ENCODE measurements around the gene PGAP2.
"Not testable (repeated sequence)": the region's sequence is repeated elsewhere in the genome, so short reads cannot be mapped to it uniquely, and the experiment has no call there.

PGAP2 gene

GRCh38 chr11:3807909-3808860 lies at the start of gene PGAP2:
PGAP2 (plus strand) TSS chr11:3808560; CDS start chr11:3811260, 2,700 bp downstream.
- peak; percentile 53 for DNase-seq

GRCh38 chr11:3764266-3764665 lies 44.1 kb upstream of the PGAP2 start:
- DNase-seq, result no peak

GRCh38 chr11:3766836-3767235 lies 41.5 kb upstream of the PGAP2 start:
- not testable (repeated sequence) for DNase-seq

GRCh38 chr11:3767536-3767935 lies 40.8 kb upstream of the PGAP2 start:
- DNase-seq, result no peak

- DNase-seq, result no peak
These were observed 35.2 kb upstream of the PGAP2 start for GRCh38 chr11:3773180-3773579.

DNA sequence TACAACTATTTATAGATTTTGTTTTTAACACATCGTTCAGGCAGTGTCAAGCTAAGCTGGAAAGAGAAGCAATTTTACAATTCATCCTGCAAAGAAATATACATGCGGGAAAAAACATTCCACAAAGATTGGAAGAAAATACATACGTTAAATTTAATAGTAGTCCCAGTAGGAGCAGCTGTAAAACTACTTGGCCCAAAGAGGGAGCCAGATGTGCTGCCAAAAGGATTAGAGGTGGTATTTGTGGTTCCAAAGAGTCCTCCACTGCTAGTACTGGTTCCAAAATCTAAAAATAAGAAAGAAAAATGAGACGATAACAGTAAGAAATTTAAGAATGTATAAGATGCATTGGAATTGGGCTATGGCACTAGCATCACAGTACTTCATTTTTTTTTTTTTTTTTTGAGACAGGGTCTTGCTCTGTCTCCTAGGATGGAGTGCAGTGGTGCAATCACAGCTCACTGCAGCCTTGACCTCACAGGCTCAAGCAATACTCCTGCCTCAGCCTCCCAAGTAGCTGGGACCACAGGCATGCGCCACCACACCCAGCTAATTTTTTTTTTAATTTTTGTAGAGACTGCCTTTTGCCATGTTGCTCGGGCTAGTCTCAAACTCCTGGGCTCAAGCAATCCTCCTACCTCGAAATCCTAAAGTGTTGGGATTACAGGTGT lies 32.5 kb upstream of the PGAP2 start:
- DNase-seq, result peak; percentile 8

GRCh38 chr11:3781423-3781822 lies 26.9 kb upstream of the PGAP2 start:
- DNase-seq, result peak; percentile 60

- no peak for DNase-seq
These were observed 25.4 kb upstream of the PGAP2 start for GRCh38 chr11:3782963-3783362.

DNA sequence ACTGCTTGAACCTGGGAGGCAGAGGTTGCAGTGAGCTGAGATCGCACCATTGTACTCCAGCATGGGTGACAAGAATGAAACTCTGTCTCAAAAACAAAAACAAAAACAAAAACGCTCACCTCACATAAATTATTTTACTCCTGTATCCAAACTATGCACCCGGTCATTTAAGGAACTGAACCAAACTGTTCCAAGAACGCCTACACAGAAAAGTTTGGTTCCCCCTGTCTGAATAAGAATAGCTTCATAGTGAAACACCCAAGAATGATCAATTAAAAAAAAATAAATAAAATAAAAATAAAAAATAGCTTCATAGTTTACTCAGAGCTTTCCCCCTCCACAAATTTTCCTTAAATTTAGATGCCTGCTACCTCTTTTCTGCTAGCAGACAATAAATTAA lies 24.7 kb upstream of the PGAP2 start:
- DNase-seq, result no peak

DNA sequence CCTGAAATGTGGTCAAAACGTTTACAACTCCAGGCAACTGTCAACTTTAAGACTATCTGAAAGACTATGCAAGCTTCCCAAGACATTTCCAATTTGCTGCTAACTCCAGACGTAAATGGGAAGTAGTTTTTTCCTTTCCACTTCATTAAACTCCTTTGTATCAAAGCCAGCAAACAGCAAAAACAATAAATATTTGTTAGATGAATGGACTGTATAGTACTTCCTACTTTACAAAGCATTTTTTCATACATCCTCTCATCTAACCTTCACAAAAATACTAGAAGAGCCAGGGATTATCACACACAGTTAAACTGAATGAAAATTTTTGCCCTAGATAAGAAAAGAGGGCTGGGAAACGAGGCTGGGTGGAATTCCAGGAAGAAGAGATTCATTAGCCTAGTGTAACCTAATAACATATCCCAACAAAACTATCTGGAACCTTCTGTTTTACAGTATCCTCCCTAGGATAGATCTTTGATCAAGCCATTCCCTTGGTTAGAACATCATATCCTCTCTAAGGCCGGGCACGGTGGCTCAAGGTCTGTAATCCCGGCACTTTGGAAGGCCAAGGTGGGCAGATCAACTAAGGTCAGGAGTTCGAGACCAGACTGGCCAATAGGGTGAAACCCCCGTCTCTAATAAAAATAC lies 21.5 kb upstream of the PGAP2 start:
- no peak for DNase-seq

DNA sequence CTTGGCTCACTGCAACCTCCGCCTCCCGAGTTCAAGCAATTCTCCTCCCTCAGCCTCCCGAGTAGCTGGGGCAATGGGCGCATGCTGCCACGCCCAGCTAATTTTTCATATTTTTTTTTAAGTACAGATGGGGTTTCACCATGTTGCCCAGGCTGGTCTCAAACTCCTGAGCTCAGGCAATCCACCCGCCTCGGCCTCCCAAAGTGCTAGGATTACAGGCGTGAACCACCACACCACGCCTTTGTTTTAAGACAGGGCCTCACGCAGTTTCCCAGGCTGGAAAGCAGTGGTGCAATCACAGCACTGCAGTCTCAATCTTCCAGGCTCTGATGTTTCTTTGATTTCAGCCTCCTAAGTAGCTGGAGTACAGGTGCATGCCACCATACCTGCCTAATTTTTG lies 14.0 kb upstream of the PGAP2 start:
- DNase-seq, result not testable (repeated sequence)

DNA sequence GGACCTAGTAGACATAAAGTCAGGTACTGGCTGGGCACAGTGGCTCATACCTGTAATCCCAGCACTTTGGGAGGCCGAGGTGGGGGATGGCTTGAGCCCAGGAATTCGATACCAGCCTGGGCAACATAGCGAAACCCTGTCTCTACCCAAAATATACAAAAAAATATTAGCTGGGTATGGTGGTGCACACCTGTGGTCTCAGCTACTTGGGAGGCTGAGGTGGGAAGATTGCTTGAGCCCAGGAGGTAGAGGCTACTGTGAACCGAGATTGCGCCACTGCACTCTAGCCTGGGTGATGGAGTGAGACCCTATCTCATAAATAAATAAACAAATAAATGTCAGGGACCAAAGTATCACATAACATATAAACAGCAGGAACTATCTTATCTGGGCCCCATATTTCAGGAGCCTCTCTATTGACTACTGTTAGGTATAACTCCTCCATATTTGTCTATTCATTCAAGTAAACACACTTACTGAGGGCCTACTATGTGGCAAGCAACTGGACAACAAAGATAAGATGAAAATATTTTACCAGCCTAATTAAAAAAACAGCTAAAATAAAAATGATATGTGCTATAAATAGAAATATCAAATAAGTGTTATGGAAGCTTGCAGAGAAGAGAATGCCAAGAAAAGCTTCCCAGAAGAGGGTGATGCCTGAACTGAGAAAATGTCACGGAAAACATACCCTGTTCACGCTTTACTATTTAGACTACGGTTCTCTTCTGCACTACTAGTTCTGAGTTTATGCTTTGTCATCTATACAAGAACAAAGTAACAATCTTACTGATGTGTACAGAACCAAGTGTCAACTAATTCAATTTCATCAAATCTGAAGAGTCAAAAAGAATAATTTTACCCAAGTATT lies 13.0 kb upstream of the PGAP2 start:
- no peak for DNase-seq

- no peak for DNase-seq
These were observed 12.4 kb upstream of the PGAP2 start for GRCh38 chr11:3796002-3796311.

- DNase-seq, result no peak
These were observed 12.0 kb upstream of the PGAP2 start for GRCh38 chr11:3796346-3796745.

- no peak for DNase-seq
These were observed 11.5 kb upstream of the PGAP2 start for GRCh38 chr11:3796801-3797328.

DNA sequence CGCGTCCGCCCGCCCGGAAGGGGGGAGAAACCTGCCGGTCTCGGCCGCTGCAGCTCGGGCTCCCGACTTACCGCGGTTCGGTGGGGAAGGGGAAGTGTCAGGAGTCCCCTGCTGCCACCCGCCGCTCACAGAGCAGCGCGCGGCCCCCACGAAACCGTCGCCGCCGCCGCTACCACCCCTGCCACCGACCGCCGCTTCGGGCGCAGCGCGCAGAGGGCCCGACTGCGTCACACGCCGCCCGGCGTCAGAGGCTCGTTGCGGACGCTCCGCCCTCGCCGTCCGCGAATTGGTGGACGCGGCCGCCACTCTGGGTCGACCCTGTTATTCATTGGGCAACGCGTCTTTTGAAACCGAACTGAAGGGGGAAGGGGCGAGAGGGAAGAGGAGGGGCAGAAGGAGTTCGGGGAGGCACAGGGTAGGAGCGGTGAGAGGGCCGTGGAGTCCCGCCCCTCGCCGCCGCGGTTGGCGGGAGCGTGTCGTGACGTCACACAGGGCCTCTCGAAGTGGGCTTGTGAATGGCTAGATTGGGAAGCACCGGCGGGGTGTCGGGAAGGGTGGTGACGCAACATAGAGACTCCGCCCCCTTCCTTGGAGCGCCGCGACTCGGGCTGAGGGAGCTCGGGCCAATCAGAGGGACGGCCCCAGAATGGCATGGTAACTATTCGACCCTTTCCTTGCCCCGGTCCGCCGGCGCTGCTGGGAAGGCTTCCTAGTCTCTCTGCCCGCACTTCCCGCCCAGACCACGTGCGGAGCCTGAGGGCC lies 10.8 kb upstream of the PGAP2 start, which contains the start of gene NUP98:
TSS of gene NUP98 (minus strand) at position 226 of the 762 bp plus-strand sequence. CDS start 15,437 bp downstream, outside the sequence.
- DNase-seq, result peak; percentile 100

GRCh38 chr11:3799143-3799542 lies 9.2 kb upstream of the PGAP2 start:
- DNase-seq, result no peak

DNA sequence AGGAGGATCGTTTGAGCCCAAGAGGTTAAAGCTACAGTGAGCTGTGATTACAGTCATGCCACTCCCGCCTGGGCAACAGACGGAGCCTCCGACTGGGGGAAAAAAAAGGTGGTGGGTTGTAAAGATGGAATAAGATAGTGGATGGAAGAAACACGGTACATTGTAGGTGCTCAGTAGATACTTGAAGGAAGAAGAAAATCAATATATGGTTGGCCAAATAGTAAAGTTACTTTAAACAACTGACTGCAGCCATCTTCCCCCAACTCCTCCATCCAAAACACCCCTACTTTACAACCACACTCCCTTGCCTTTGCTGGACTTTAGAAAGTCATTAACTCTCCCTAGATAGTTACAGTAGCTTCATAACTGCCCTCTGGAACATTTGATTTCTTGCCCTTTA lies 8.5 kb upstream of the PGAP2 start:
- DNase-seq, result no peak

- peak; percentile 76 for DNase-seq
These were observed 6.2 kb upstream of the PGAP2 start for GRCh38 chr11:3802011-3802790.

DNA sequence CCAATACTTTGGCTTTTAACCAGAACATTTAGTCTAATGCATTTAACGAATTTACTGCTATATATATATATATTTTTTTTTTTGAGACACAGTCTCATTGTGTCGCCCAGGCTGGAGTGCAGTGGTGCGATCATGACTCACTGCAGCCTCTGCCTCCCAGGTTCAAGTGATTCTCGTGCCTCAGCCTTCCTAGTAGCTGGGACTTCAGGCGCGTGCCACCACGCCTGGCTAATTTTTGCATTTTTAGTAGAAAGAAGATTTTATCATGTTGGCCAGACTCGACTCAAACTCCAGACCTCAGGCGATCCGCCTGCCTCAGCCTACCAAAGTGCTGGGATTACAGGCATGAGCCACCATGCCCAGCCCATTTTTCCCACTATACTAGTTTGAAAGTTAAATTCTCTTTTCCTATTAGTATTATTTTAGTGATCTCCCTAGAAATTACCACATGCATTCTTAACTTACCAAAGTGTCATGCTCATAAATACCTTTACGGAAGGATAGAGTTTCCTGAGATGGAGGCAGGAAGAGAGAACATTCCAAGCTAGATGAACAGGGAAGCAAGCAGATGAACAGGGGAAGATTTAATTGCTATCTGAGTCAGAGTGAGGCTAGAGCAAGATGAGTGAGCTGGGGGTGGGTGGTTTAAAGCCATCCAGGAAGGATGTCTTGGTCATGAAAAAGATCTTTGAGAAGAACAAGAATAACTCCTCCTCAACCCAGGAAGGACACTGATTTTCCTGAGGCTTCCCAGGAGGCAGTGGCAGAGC lies 4.4 kb upstream of the PGAP2 start:
- DNase-seq, result peak; percentile 87
